H1 (cell line): ENCODE data around the gene DENND10. TPM values are rescaled to one million over a fixed set of nuclear protein-coding genes. Genes with fewer than 3 reads are reported as not detected.

Source experiments
- CTCF ChIA-PET: fragments of 300-600 bp; sonication (Branson Sonifier 250); formaldehyde crosslinking; loops from one replicate; lab custom pipeline; 2021; ENCODE audit not compliant: partially characterized antibody; lab: Charles Lee
- POLR2A ChIA-PET: fragments of 300-600 bp; sonication (Branson Sonifier 250); formaldehyde crosslinking; loops from one replicate; lab custom pipeline; 2021; ENCODE audit warnings: inconsistent platforms; ENCODE audit not compliant: partially characterized antibody; lab: Charles Lee
- DNase-seq, 2 experiments: peaks; one replicate each; pipeline versions ENCODE4 v3.0.0 to v3.0.0-alpha.2; 2010 to 2022; ENCODE audit warnings: low spot score in 2 of 2, low read depth in 1 of 2, mixed read lengths in 1 of 2
- FAIRE-seq: peaks from 2 replicates; lab custom pipeline; 2011; peaks lifted over from hg19 to GRCh38; lab: Jason Lieb, UNC
- H2AFZ ChIP-seq: 2 replicates; pipeline ENCODE4 v1.8.1; 2012; ENCODE audit warnings: low read length, inconsistent platforms
- H2AK5ac ChIP-seq: 2 replicates; pipeline ENCODE4 v1.6.1; 2013; ENCODE audit warnings: low read depth, low read length
- H2BK120ac ChIP-seq: replicated peaks from 2 replicates; pipeline ENCODE3; 2013; ENCODE audit warnings: low read depth, low read length, inconsistent platforms
- H2BK12ac ChIP-seq: 2 replicates; pipeline ENCODE4 v1.6.1; 2013; ENCODE audit warnings: low read depth, low read length
- H2BK15ac ChIP-seq: 2 replicates; pipeline ENCODE4 v1.6.1; 2013; ENCODE audit warnings: low read length
- H2BK20ac ChIP-seq: 2 replicates; pipeline ENCODE4 v1.6.1; 2013; ENCODE audit warnings: low read length
- H2BK5ac ChIP-seq: 2 replicates; pipeline ENCODE4 v1.6.1; 2013; ENCODE audit warnings: low read depth, low read length
- H3K14ac ChIP-seq: 2 replicates; pipeline ENCODE4 v1.6.1; 2013; ENCODE audit warnings: inconsistent platforms; ENCODE audit not compliant: insufficient read length
- H3K18ac ChIP-seq: 2 replicates; pipeline ENCODE4 v1.6.1; 2013; ENCODE audit warnings: low read length; ENCODE audit errors: extremely low read depth
- H3K23ac ChIP-seq: 2 replicates; pipeline ENCODE4 v1.6.1; 2013; ENCODE audit warnings: inconsistent platforms; ENCODE audit not compliant: insufficient read length
- H3K23me2 ChIP-seq: 2 replicates; pipeline ENCODE4 v1.6.1; 2013; ENCODE audit warnings: low read depth, low read length
- H3K27ac ChIP-seq: 2 replicates; pipeline ENCODE4 v1.6.1; 2011; ENCODE audit warnings: low read depth, low read length, inconsistent platforms
- H3K27me3 ChIP-seq, 4 experiments: replicated peaks in 1 of 4; 1 replicate in 1 of 4; 2 replicates in 3 of 4; pipeline versions ENCODE4 v1.6.1 to v1.8.1; 2011 to 2013; ENCODE audit warnings: low read length in 3 of 4, mild to moderate bottlenecking in 3 of 4, inconsistent platforms in 2 of 4, mixed read lengths in 2 of 4, moderate library complexity in 1 of 4; ENCODE audit not compliant: control insufficient read depth in 3 of 4, insufficient read depth in 3 of 4; ENCODE audit errors: extremely low read depth in 1 of 4
- H3K36me3 ChIP-seq, 4 experiments: 2 replicates each; pipeline versions ENCODE4 v1.6.1 to v1.8.1; 2011 to 2013; ENCODE audit warnings: mild to moderate bottlenecking in 4 of 4, low read length in 3 of 4, moderate library complexity in 2 of 4, control low read depth in 1 of 4, inconsistent platforms in 1 of 4; ENCODE audit not compliant: insufficient read depth in 4 of 4, control insufficient read depth in 2 of 4
- H3K4ac ChIP-seq: replicated peaks from 2 replicates; pipeline ENCODE3; 2013; ENCODE audit warnings: low read length, low read depth, mixed read lengths, inconsistent platforms; ENCODE audit not compliant: insufficient read length
- H3K4me1 ChIP-seq, 4 experiments: replicated peaks in 1 of 4; 1 replicate in 1 of 4; 2 replicates in 3 of 4; pipeline versions ENCODE4 v1.6.1 to v1.8.1; 2011 to 2013; ENCODE audit warnings: low read length in 3 of 4, inconsistent platforms in 2 of 4, mixed read lengths in 1 of 4; ENCODE audit not compliant: insufficient read depth in 4 of 4, control insufficient read depth in 3 of 4
- H3K4me2 ChIP-seq, 2 experiments: 2 replicates each; pipeline versions ENCODE4 v1.6.1 to v1.8.1; 2011 to 2013; ENCODE audit warnings: low read depth in 2 of 2, low read length in 2 of 2, control low read depth in 1 of 2, inconsistent platforms in 1 of 2, mild to moderate bottlenecking in 1 of 2; ENCODE audit not compliant: insufficient read depth in 1 of 2
- H3K4me3 ChIP-seq, 4 experiments: fragments of 200-600, 300-600 bp in 1 of 4; sonication (generic), shearing (Covaris generic), sonication (Bioruptor Twin) in 1 of 4; 2 replicates each; pipeline versions ENCODE4 v1.5.1 to v1.8.1; 2011 to 2016; ENCODE audit warnings: low read length in 4 of 4, low read depth in 3 of 4, control low read depth in 2 of 4, inconsistent platforms in 2 of 4, mild to moderate bottlenecking in 2 of 4, mixed read lengths in 1 of 4, moderate library complexity in 1 of 4; ENCODE audit not compliant: insufficient read depth in 2 of 4; ENCODE audit errors: extremely low read depth in 1 of 4
- H3K56ac ChIP-seq: replicated peaks from 2 replicates; pipeline ENCODE3; 2013; ENCODE audit warnings: low read depth, mild to moderate bottlenecking, mixed read lengths, low read length, inconsistent platforms; ENCODE audit not compliant: insufficient read length
- H3K79me1 ChIP-seq: 2 replicates; pipeline ENCODE4 v1.6.1; 2013; ENCODE audit warnings: low read depth, low read length, control low read depth
- H3K79me2 ChIP-seq, 2 experiments: 2 replicates each; pipeline versions ENCODE4 v1.6.1 to v1.8.1; 2012 to 2013; ENCODE audit warnings: low read length in 2 of 2, mild to moderate bottlenecking in 2 of 2, inconsistent platforms in 1 of 2; ENCODE audit not compliant: insufficient read depth in 2 of 2, control insufficient read depth in 1 of 2
- H3K9ac ChIP-seq, 4 experiments: replicated peaks in 1 of 4; 1 replicate in 1 of 4; 2 replicates in 3 of 4; pipeline versions ENCODE4 v1.6.1 to v1.8.1; 2011 to 2013; ENCODE audit warnings: low read depth in 3 of 4, low read length in 3 of 4, control low read depth in 2 of 4, mild to moderate bottlenecking in 2 of 4, moderate library complexity in 2 of 4, inconsistent platforms in 1 of 4; ENCODE audit errors: extremely low read depth in 1 of 4
- H3K9me3 ChIP-seq, 2 experiments: 2 replicates each; pipeline versions ENCODE4 v1.6.1 to v1.8.1; 2012 to 2013; ENCODE audit warnings: mild to moderate bottlenecking in 2 of 2, moderate library complexity in 2 of 2, control low read depth in 1 of 2, inconsistent platforms in 1 of 2, low read depth in 1 of 2, low read length in 1 of 2, mixed read lengths in 1 of 2; ENCODE audit not compliant: insufficient read depth in 2 of 2
- H4K20me1 ChIP-seq, 2 experiments: replicated peaks in 1 of 2; 2 replicates each; pipeline versions ENCODE3 to v1.8.1; 2011 to 2013; ENCODE audit warnings: inconsistent platforms in 2 of 2, low read length in 2 of 2, mild to moderate bottlenecking in 1 of 2; ENCODE audit not compliant: insufficient read depth in 2 of 2, control insufficient read depth in 1 of 2
- H4K5ac ChIP-seq: 2 replicates; pipeline ENCODE4 v1.6.1; 2013; ENCODE audit warnings: low read length, low read depth, mixed read lengths, inconsistent platforms; ENCODE audit not compliant: insufficient read length
- H4K8ac ChIP-seq: 2 replicates; pipeline ENCODE4 v1.8.0; 2013; ENCODE audit warnings: mild to moderate bottlenecking, moderate library complexity, low read length, inconsistent platforms; ENCODE audit not compliant: insufficient read depth; ENCODE audit errors: extremely low read depth
- H4K91ac ChIP-seq: replicated peaks from 2 replicates; pipeline ENCODE3; 2013; ENCODE audit warnings: low read length, mixed read lengths, inconsistent platforms; ENCODE audit not compliant: insufficient read length
- CTBP2 ChIP-seq: IDR thresholded peaks from 2 replicates; pipeline ENCODE4 v1.7.0; 2011; ENCODE audit warnings: borderline replicate concordance, mild to moderate bottlenecking, moderate library complexity, mixed read lengths, low read length; ENCODE audit not compliant: insufficient read depth, insufficient read length
- JUN ChIP-seq: IDR thresholded peaks from 2 replicates; pipeline ENCODE4 v1.6.1; 2011; ENCODE audit warnings: low read depth, mild to moderate bottlenecking, improper control_type of control experiment, low read length
- JUND ChIP-seq: IDR thresholded peaks from 2 replicates; pipeline ENCODE4 v1.6.1; 2011; ENCODE audit warnings: mild to moderate bottlenecking, improper control_type of control experiment, low read length
- PHF8 ChIP-seq: fragments of 200-600 bp; sonication (generic); conservative IDR thresholded peaks from 2 replicates; pipeline ENCODE4 v1.7.1; 2012; ENCODE audit warnings: low read depth, mild to moderate bottlenecking, inconsistent platforms, low read length, moderate library complexity
- POLR2A ChIP-seq, 2 experiments: IDR thresholded peaks; 1 replicate in 1 of 2; 2 replicates in 1 of 2; pipeline ENCODE4 v1.6.1; 2011; ENCODE audit warnings: low read depth in 2 of 2, low read length in 2 of 2, mild to moderate bottlenecking in 2 of 2; ENCODE audit errors: control extremely low read depth in 1 of 2
- SAP30 ChIP-seq: fragments of 300-600 bp; sonication (generic); IDR thresholded peaks from 2 replicates; pipeline ENCODE4 v1.7.1; 2012; ENCODE audit warnings: low read length, moderate library complexity, mild to moderate bottlenecking, inconsistent platforms; ENCODE audit not compliant: insufficient read depth, insufficient replicate concordance
- SIRT6 ChIP-seq: IDR thresholded peaks from one replicate; pipeline ENCODE4 v1.7.1; 2012; ENCODE audit warnings: low read length, inconsistent platforms
- WGBS, 2 experiments: shearing (Covaris generic) in 1 of 2; methylation state at CpG; one replicate each; pipeline versions ENCODE4 v1.1.6 to v1.1.7; 2013 to 2015; ENCODE audit warnings: low lambda C conversion rate in 2 of 2, mixed read lengths in 2 of 2, inconsistent platforms in 1 of 2, low coverage in 1 of 2, missing lambda C conversion rate in 1 of 2; ENCODE audit not compliant: insufficient replicate concordance in 2 of 2, insufficient coverage in 1 of 2, insufficient read length in 1 of 2; ENCODE audit errors: extremely low coverage in 1 of 2, missing lambda C conversion rate in 1 of 2; 5-methylcytosine and 5-hydroxymethylcytosine counted together
- polyA plus RNA-seq, 7 experiments: library from polyadenylated mRNA; depleted of rRNA in 3 of 7; stranded (reverse) in 5 of 7; unstranded in 2 of 7; fragments of >200 nt in 5 of 7; fragments of 200-250 nt in 2 of 7; gene quantifications; 1 replicate in 5 of 7; 2 replicates in 1 of 7; 4 replicates in 1 of 7; pipeline versions ENCODE4 v1.2.1 to v1.2.3, GENCODE V29; 2011 to 2013; ENCODE audit warnings: missing spikeins in 2 of 7, mixed read lengths in 2 of 7
- total RNA-seq: library from RNA; stranded (reverse); fragmentation: NEBNext Ultra II Directional; extraction: Animal tissue kit (Norgen Biotek cat#: 25700); gene quantifications from 2 replicates; pipeline ENCODE4 v1.2.1, GENCODE V29; 2021
- TF ChIP-seq, protein P1 (sequence below): IDR thresholded peaks from 2 replicates; pipeline ENCODE4 v1.6.1; 2012; ENCODE audit warnings: low read length, inconsistent platforms
- TF ChIP-seq, protein P2 (sequence below): IDR thresholded peaks from 2 replicates; pipeline ENCODE4 v1.6.1; 2011; ENCODE audit warnings: low read depth, mild to moderate bottlenecking, low read length; ENCODE audit not compliant: insufficient read depth

The DENND10 gene
- total and polyA plus RNA-seq, 2 of the 8 experiments (the other 6 are each of a cell fraction or from before 2014, with no cell fraction given), result 49.3 to 64.4 TPM

DNA sequence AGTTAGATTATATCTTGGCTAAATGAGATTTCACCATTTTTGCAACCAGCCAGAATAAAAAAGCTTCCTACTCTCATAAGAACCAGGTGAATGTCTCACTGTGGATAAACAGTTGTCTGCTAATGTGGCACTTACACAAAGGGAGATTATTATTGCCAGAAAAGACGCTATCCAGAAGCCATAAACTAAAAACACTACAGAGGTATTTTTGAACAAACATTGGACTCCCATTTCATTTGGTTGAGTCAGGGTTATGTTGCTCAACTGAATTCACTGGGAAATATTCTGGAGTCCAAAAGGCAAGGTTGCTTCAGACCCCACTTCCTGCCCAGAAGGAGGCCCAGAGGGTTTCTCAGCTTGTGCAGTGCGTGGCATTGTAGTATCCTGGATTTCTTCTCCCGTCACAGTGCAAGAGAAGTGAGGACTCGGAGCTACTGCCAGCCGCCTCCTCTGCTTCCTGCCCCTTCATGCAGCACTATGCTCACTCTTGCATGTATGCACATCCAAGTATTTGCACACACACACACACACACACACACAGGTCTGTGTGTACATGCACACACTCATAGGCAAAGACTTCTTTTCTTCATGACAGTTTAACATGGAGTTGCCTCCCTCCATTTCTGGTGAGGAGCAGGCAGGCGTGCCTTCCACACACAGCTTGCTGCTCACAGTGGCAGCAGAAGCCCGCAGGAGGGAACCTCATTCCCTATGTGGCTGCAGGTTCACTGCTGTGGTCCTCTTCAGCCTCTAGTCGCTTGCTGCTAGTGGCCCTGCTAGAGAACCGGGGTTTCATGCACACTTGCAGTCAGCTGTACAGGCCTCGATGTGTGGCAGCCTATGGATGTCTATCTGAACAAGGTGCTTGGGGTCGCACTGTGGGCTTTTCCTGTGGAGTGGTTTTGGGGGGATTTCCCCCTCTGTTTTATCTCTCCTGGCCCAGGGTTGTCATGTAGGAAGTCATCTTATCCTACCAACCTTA is 10.1 kb downstream of the DENND10 start:
- H3K4me1 ChIP-seq, result no peaks in the 10 kb centered on the region
- H4K91ac ChIP-seq, result no peak overlapping the region
- no peak overlapping the region for H2BK5ac ChIP-seq
- H2AK5ac ChIP-seq, result no peak overlapping the region
- no peak overlapping the region for H2BK20ac ChIP-seq
- FAIRE-seq (no peak), DNase-seq (no peak)
- ChIA-PET CTCF (interaction anchor here (0.6 to 0.7 kb wide), 2 partner anchors 275 to 1526 kb away, joined by 3 read pairs; no protein-coding TSS in a partner anchor), POLR2A (interaction anchor here (0.8 to 1.9 kb wide), 4 partner anchors 8 to 11 kb away, joined by 3 to 5 read pairs (median 4); partner anchors contain the start of gene DENND10)
- H4K5ac ChIP-seq, result no peak overlapping the region
- no peak overlapping the region for H2BK15ac ChIP-seq
- H2BK12ac ChIP-seq, result no peak overlapping the region
- H3K4ac ChIP-seq, result no peak overlapping the region
- no peak overlapping the region for H3K27ac ChIP-seq
- no peak overlapping the region for H3K9ac ChIP-seq
- H2AFZ ChIP-seq, result no peak overlapping the region
- H3K56ac ChIP-seq, result no peak overlapping the region
- peaks cover 0 to 4% of the 10 kb centered on the region in 2 experiments for H4K20me1 ChIP-seq
- H3K79me1 ChIP-seq, result no peaks in the 10 kb centered on the region
- no peaks in the 10 kb centered on the region for H3K23me2 ChIP-seq
- no peaks in the 10 kb centered on the region for H3K9me3 ChIP-seq
- H2BK120ac ChIP-seq, result no peak overlapping the region
- no peak overlapping the region for H3K23ac ChIP-seq
- 90% methylated on average over 11 of the region's 11 CpGs; no CpG with 5 or more reads in 1 of the 2 experiments for WGBS, 2 experiments
- H4K8ac ChIP-seq, result no peak overlapping the region; the same call in 1 of the 2 replicates
- H3K14ac ChIP-seq, result no peak overlapping the region
- H3K18ac ChIP-seq, result no peak overlapping the region
- H3K4me2 ChIP-seq, result no peak overlapping the region
- H3K79me2 ChIP-seq, result no peaks in the 10 kb centered on the region
- no peaks in the 10 kb centered on the region for H3K27me3 ChIP-seq
- peaks cover 15 to 51% (median 35%) of the 10 kb centered on the region in 4 experiments for H3K36me3 ChIP-seq
- H3K4me3 ChIP-seq, result no peak overlapping the region
- no peak for TF ChIP-seq SIRT6
- TF ChIP-seq, protein P1, sequence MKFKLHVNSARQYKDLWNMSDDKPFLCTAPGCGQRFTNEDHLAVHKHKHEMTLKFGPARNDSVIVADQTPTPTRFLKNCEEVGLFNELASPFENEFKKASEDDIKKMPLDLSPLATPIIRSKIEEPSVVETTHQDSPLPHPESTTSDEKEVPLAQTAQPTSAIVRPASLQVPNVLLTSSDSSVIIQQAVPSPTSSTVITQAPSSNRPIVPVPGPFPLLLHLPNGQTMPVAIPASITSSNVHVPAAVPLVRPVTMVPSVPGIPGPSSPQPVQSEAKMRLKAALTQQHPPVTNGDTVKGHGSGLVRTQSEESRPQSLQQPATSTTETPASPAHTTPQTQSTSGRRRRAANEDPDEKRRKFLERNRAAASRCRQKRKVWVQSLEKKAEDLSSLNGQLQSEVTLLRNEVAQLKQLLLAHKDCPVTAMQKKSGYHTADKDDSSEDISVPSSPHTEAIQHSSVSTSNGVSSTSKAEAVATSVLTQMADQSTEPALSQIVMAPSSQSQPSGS, result no peak
- TF ChIP-seq, protein P2, sequence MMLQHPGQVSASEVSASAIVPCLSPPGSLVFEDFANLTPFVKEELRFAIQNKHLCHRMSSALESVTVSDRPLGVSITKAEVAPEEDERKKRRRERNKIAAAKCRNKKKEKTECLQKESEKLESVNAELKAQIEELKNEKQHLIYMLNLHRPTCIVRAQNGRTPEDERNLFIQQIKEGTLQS, result no peak
- no peak for TF ChIP-seq JUND
- TF ChIP-seq CTBP2, result no peak
- TF ChIP-seq JUN, result no peak
- no peak for TF ChIP-seq PHF8
- no peak for TF ChIP-seq SAP30
- no peak for TF ChIP-seq POLR2A (IDR thresholded peaks at IDR 0.05; ENCODE audit: control extremely low read depth in 1 of 2, low read depth in 2 of 2, low read length in 2 of 2)
